ENCODE results near the gene FADD. TPM values are rescaled to one million over a fixed set of nuclear protein-coding genes. Genes with fewer than 3 reads are reported as not detected.

FADD gene
- total RNA-seq, 1 donor from 2014 or later: 40.8 TPM

DNA sequence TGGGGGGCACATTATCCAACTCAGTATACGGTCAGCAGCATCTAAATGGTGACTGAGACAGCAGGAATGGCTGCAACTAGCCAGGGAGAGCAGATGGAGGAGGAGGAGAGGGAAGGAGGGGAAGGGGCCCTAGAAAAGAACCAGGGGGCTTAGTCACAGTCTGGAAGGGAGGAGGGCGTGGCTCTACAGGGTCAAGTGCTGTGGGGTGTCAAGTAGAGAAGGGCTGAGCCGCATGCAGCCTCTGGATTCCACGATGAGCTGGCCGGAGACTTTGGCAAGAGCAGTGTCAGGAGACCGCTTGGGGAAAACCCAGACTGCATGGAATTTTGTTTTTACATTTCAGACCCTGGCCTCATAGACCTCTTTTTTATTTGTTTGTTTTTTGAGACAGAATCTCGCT is 41.6 kb downstream of the FADD start:
- H3K27me3 Mint-ChIP-seq (ENCODE audit: low read depth, unreplicated experiment): peaks cover 2% of the 10 kb centered on the region
- peak overlapping the region; percentile 63 for H3K4me2 ChIP-seq (ENCODE audit: low read length)
- H3K36me3 Mint-ChIP-seq (ENCODE audit: low read depth, unreplicated experiment): no peaks in the 10 kb centered on the region
- no peaks in the 10 kb centered on the region for H3K79me2 ChIP-seq (ENCODE audit: insufficient read depth, low read length)
- H4K20me1 ChIP-seq (ENCODE audit: insufficient read depth, low read length): no peaks in the 10 kb centered on the region
- H3K27me3 ChIP-seq (ENCODE audit: insufficient read depth, low read length): no peaks in the 10 kb centered on the region
- DNase-seq (ENCODE audit: low read depth): peak; percentile 98
- H3K4me3 Mint-ChIP-seq (ENCODE audit: unreplicated experiment): no peak overlapping the region
- TF ChIP-seq EZH2 (IDR thresholded peaks at IDR 0.05; ENCODE audit: insufficient read depth, low read length): no peak
- H2AFZ ChIP-seq (ENCODE audit: low read depth, low read length): no peak overlapping the region
- H3K27ac ChIP-seq (ENCODE audit: low read depth, low read length): peak overlapping the region; percentile 82
- peaks cover 42% of the 10 kb centered on the region for H3K4me1 ChIP-seq (ENCODE audit: insufficient read depth, low read length)
- H3K9me3 Mint-ChIP-seq (ENCODE audit: unreplicated experiment): peaks cover 3% of the 10 kb centered on the region
- H3K4me1 Mint-ChIP-seq (ENCODE audit: low read depth, unreplicated experiment): peaks cover 36% of the 10 kb centered on the region
- no peaks in the 10 kb centered on the region for H3K36me3 ChIP-seq (ENCODE audit: insufficient read depth, low read length)
- H3K9ac ChIP-seq (ENCODE audit: low read length): peak overlapping the region; percentile 59
- FAIRE-seq: peak; percentile 9
- H3K9me3 ChIP-seq (ENCODE audit: insufficient read depth, low read depth, low read length): no peaks in the 10 kb centered on the region
- H3K27ac Mint-ChIP-seq (ENCODE audit: unreplicated experiment): peak overlapping the region; percentile 90
- no peak overlapping the region for H3K4me3 ChIP-seq (ENCODE audit: insufficient read depth, low read depth, low read length)

GRCh38 chr11:70246196-70246595 is 43.1 kb downstream of the FADD start:
- Histone ChIP-seq H3K4me1 (ENCODE audit: insufficient read depth, low read length) (peaks cover 42% of the 10 kb centered on the region), H3K4me3 (ENCODE audit: insufficient read depth, low read depth, low read length) (no peak overlapping the region), H4K20me1 (ENCODE audit: insufficient read depth, low read length) (no peaks in the 10 kb centered on the region), H3K79me2 (ENCODE audit: insufficient read depth, low read length) (no peaks in the 10 kb centered on the region), H3K36me3 (ENCODE audit: insufficient read depth, low read length) (no peaks in the 10 kb centered on the region), H3K9ac (ENCODE audit: low read length) (peak overlapping the region; percentile 35), H3K4me2 (ENCODE audit: low read length) (peak overlapping the region; percentile 49), H3K27me3 (ENCODE audit: insufficient read depth, low read length) (no peaks in the 10 kb centered on the region), H3K27ac (ENCODE audit: low read depth, low read length) (peak overlapping the region; percentile 78), H2AFZ (ENCODE audit: low read depth, low read length) (no peak overlapping the region), H3K9me3 (ENCODE audit: insufficient read depth, low read depth, low read length) (no peaks in the 10 kb centered on the region)
- peak; percentile 69 for DNase-seq (ENCODE audit: low read depth)
- Mint-ChIP-seq H3K9me3 (ENCODE audit: unreplicated experiment) (peaks cover 3% of the 10 kb centered on the region), H3K36me3 (ENCODE audit: low read depth, unreplicated experiment) (no peaks in the 10 kb centered on the region), H3K27me3 (ENCODE audit: low read depth, unreplicated experiment) (no peaks in the 10 kb centered on the region), H3K4me3 (ENCODE audit: unreplicated experiment) (no peak overlapping the region), H3K4me1 (ENCODE audit: low read depth, unreplicated experiment) (peaks cover 34% of the 10 kb centered on the region), H3K27ac (ENCODE audit: unreplicated experiment) (peak overlapping the region; percentile 53)
- no peak for TF ChIP-seq EZH2 (IDR thresholded peaks at IDR 0.05; ENCODE audit: insufficient read depth, low read length)
- TF ChIP-seq, protein P1, sequence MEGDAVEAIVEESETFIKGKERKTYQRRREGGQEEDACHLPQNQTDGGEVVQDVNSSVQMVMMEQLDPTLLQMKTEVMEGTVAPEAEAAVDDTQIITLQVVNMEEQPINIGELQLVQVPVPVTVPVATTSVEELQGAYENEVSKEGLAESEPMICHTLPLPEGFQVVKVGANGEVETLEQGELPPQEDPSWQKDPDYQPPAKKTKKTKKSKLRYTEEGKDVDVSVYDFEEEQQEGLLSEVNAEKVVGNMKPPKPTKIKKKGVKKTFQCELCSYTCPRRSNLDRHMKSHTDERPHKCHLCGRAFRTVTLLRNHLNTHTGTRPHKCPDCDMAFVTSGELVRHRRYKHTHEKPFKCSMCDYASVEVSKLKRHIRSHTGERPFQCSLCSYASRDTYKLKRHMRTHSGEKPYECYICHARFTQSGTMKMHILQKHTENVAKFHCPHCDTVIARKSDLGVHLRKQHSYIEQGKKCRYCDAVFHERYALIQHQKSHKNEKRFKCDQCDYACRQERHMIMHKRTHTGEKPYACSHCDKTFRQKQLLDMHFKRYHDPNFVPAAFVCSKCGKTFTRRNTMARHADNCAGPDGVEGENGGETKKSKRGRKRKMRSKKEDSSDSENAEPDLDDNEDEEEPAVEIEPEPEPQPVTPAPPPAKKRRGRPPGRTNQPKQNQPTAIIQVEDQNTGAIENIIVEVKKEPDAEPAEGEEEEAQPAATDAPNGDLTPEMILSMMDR (IDR thresholded peaks at IDR 0.05; ENCODE audit: insufficient read depth, low read depth, low read length): no peak
- FAIRE-seq: no peak

- no peak for FAIRE-seq
- Mint-ChIP-seq H3K36me3 (ENCODE audit: low read depth, unreplicated experiment) (no peaks in the 10 kb centered on the region), H3K4me1 (ENCODE audit: low read depth, unreplicated experiment) (peaks cover 34% of the 10 kb centered on the region), H3K9me3 (ENCODE audit: unreplicated experiment) (peaks cover 3% of the 10 kb centered on the region), H3K27me3 (ENCODE audit: low read depth, unreplicated experiment) (no peaks in the 10 kb centered on the region), H3K4me3 (ENCODE audit: unreplicated experiment) (no peak overlapping the region), H3K27ac (ENCODE audit: unreplicated experiment) (peak overlapping the region; percentile 58)
- TF ChIP-seq, protein P1 (IDR thresholded peaks at IDR 0.05; ENCODE audit: insufficient read depth, low read depth, low read length): no peak
- no peak for TF ChIP-seq EZH2 (IDR thresholded peaks at IDR 0.05; ENCODE audit: insufficient read depth, low read length)
- Histone ChIP-seq H3K4me1 (ENCODE audit: insufficient read depth, low read length) (peaks cover 50% of the 10 kb centered on the region), H3K9ac (ENCODE audit: low read length) (peak overlapping the region; percentile 19), H3K9me3 (ENCODE audit: insufficient read depth, low read depth, low read length) (no peaks in the 10 kb centered on the region), H3K27ac (ENCODE audit: low read depth, low read length) (no peak overlapping the region), H2AFZ (ENCODE audit: low read depth, low read length) (peak overlapping the region; percentile 14), H3K4me3 (ENCODE audit: insufficient read depth, low read depth, low read length) (no peak overlapping the region), H3K27me3 (ENCODE audit: insufficient read depth, low read length) (no peaks in the 10 kb centered on the region), H3K36me3 (ENCODE audit: insufficient read depth, low read length) (no peaks in the 10 kb centered on the region), H3K4me2 (ENCODE audit: low read length) (peak overlapping the region; percentile 53), H4K20me1 (ENCODE audit: insufficient read depth, low read length) (no peaks in the 10 kb centered on the region), H3K79me2 (ENCODE audit: insufficient read depth, low read length) (no peaks in the 10 kb centered on the region)
- peak; percentile 49 for DNase-seq (ENCODE audit: low read depth)
Measured at GRCh38 chr11:70247042-70247709, 44.1 kb downstream of the FADD start.

Measured in astrocyte (in vitro differentiated cells and primary cell).